Measurements from ENCODE around the gene THADA. TPM values are rescaled to one million over a fixed set of nuclear protein-coding genes. Genes with fewer than 3 reads are reported as not detected.

Gene THADA
- polyA plus RNA-seq, 1 donor (not counting 4 experiments of a cell fraction or from before 2014, with no cell fraction given), result 22.6 TPM

DNA sequence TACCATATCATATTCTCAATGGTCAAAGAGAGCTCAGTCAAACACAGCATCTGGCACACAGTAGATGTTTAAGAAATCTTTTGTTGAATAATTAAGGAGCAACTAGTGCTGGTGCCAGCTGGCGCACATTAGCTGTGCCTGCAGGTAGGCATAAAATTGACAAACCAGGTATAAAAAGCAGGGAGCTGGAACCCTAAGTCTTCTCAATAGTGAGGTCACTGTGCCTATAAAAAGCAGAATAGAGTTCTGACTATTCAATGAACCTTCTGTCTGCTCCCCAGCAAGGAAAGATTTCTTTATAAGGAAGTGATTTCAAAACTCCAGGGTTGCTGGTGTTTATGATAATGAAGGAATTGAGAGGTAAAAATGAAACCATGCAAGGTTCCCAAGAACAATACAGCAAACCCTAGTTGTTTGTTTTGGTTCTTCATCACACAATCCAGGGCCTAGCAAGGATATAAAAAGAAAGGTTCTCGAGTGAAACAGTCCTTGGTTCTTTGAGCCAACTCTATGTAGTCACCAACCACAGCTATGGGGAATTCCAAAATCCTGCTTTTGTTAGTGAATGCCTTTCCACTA is 76.1 kb downstream of the THADA start:
- dilution Hi-C loops (cut with MboI; ENCODE audit: extremely low pct_ligation_motif_present, low sequenced_read_pairs), result no loop called here
- H3K27ac ChIP-seq (ENCODE audit: control insufficient read depth, insufficient read depth, low read length), result peak overlapping the region; percentile 76
- H3K4me3 ChIP-seq (ENCODE audit: control insufficient read depth in 2 of 3, extremely low read depth in 1 of 3, insufficient read depth in 2 of 3, low read depth in 1 of 3, low read length in 3 of 3), result peak overlapping the region in 1 of 3 experiments; percentile 1
- H4K20me1 ChIP-seq (ENCODE audit: control insufficient read depth, extremely low read depth, insufficient read depth, low read length), result no peaks in the 10 kb centered on the region
- H3K9ac ChIP-seq (ENCODE audit: control insufficient read depth, extremely low read depth, insufficient read depth, low read length), result peak overlapping the region; percentile 43
- TF ChIP-seq EZH2 (IDR thresholded peaks at IDR 0.05; ENCODE audit: low read length) (no peak), CTCF (optimal IDR thresholded peaks at IDR 0.05 in 1 of 3, IDR thresholded peaks at IDR 0.05 in 1 of 3, conservative IDR thresholded peaks at IDR 0.05 in 1 of 3; ENCODE audit: extremely low read depth in 1 of 3, insufficient read depth in 2 of 3, low read length in 3 of 3) (no peak)
- H3K36me3 ChIP-seq (ENCODE audit: control insufficient read depth in 2 of 2, extremely low read depth in 1 of 2, insufficient read depth in 2 of 2, low read length in 2 of 2), result no peaks in the 10 kb centered on the region
- peaks cover 53% of the 10 kb centered on the region for H3K4me1 ChIP-seq (ENCODE audit: control insufficient read depth, extremely low read depth, insufficient read depth, low read length)
- peak overlapping the region; percentile 61 for H3K4me2 ChIP-seq (ENCODE audit: control insufficient read depth, extremely low read depth, insufficient read depth, low read depth, low read length)
- no peaks in the 10 kb centered on the region for H3K9me1 ChIP-seq (ENCODE audit: control insufficient read depth, extremely low read depth, insufficient read depth, low read length)
- H2AFZ ChIP-seq (ENCODE audit: control insufficient read depth, low read length), result no peak overlapping the region
- H3K79me2 ChIP-seq (ENCODE audit: control insufficient read depth, insufficient read depth, low read length), result peaks cover 6% of the 10 kb centered on the region
- no peaks in the 10 kb centered on the region for H3K9me3 ChIP-seq (ENCODE audit: control insufficient read depth, low read depth, low read length)
- H3K27me3 ChIP-seq (ENCODE audit: control insufficient read depth, extremely low read depth, insufficient read depth, low read length), result no peaks in the 10 kb centered on the region
- DNase-seq (ENCODE audit: low read depth, low spot score), result no peak
- FAIRE-seq, result peak; percentile 74

DNA sequence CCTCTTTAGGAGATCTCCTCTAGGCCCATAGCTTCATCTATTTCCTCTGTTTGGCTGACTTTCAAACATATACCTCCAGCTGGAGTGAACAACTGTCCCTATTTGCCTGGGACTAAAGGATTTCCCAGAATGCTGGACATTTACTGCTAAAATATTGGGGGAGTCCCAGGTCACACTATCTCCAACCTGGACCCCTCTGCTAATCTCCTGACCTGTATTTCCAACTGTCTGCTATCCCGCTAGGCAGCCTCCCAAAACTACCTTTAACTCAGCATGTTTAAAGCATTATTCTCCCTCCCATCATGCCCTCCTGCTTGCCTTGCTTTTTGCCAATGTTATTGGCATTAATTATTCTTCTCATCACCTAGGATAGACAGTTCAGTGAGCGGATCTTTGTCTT is 77.1 kb downstream of the THADA start:
- no peaks in the 10 kb centered on the region for H3K9me3 ChIP-seq (ENCODE audit: control insufficient read depth, low read depth, low read length)
- H3K4me3 ChIP-seq (ENCODE audit: control insufficient read depth in 2 of 3, extremely low read depth in 1 of 3, insufficient read depth in 2 of 3, low read depth in 1 of 3, low read length in 3 of 3), result no peak overlapping the region
- H3K79me2 ChIP-seq (ENCODE audit: control insufficient read depth, insufficient read depth, low read length), result peaks cover 6% of the 10 kb centered on the region
- H3K36me3 ChIP-seq (ENCODE audit: control insufficient read depth in 2 of 2, extremely low read depth in 1 of 2, insufficient read depth in 2 of 2, low read length in 2 of 2), result no peaks in the 10 kb centered on the region
- dilution Hi-C loops (cut with MboI; ENCODE audit: extremely low pct_ligation_motif_present, low sequenced_read_pairs), result no loop called here
- H2AFZ ChIP-seq (ENCODE audit: control insufficient read depth, low read length), result no peak overlapping the region
- DNase-seq (ENCODE audit: low read depth, low spot score), result no peak
- no peaks in the 10 kb centered on the region for H4K20me1 ChIP-seq (ENCODE audit: control insufficient read depth, extremely low read depth, insufficient read depth, low read length)
- H3K9me1 ChIP-seq (ENCODE audit: control insufficient read depth, extremely low read depth, insufficient read depth, low read length), result no peaks in the 10 kb centered on the region
- TF ChIP-seq CTCF (optimal IDR thresholded peaks at IDR 0.05 in 1 of 3, IDR thresholded peaks at IDR 0.05 in 1 of 3, conservative IDR thresholded peaks at IDR 0.05 in 1 of 3; ENCODE audit: extremely low read depth in 1 of 3, insufficient read depth in 2 of 3, low read length in 3 of 3) (no peak), EZH2 (IDR thresholded peaks at IDR 0.05; ENCODE audit: low read length) (no peak)
- H3K27ac ChIP-seq (ENCODE audit: control insufficient read depth, insufficient read depth, low read length), result peak overlapping the region; percentile 76
- H3K9ac ChIP-seq (ENCODE audit: control insufficient read depth, extremely low read depth, insufficient read depth, low read length), result peak overlapping the region; percentile 67
- no peak for FAIRE-seq
- no peaks in the 10 kb centered on the region for H3K27me3 ChIP-seq (ENCODE audit: control insufficient read depth, extremely low read depth, insufficient read depth, low read length)
- peak overlapping the region; percentile 96 for H3K4me2 ChIP-seq (ENCODE audit: control insufficient read depth, extremely low read depth, insufficient read depth, low read depth, low read length)
- H3K4me1 ChIP-seq (ENCODE audit: control insufficient read depth, extremely low read depth, insufficient read depth, low read length), result peaks cover 53% of the 10 kb centered on the region

Measured in keratinocyte (primary cell).